H1 (cell line): ENCODE results near the gene NPC2. TPM values are rescaled to one million over a fixed set of nuclear protein-coding genes. Genes with fewer than 3 reads are reported as not detected.

Source experiments
- HDAC2 ChIP-seq, 2 experiments: fragments of 300-600 bp in 1 of 2; sonication (generic) in 1 of 2; IDR thresholded peaks; 2 replicates each; pipeline ENCODE4 v1.6.1; 2011 to 2012; ENCODE audit warnings: low read depth in 2 of 2, low read length in 2 of 2, mild to moderate bottlenecking in 2 of 2, moderate library complexity in 2 of 2, borderline replicate concordance in 1 of 2, inconsistent platforms in 1 of 2
- HDAC6 ChIP-seq: IDR thresholded peaks from one replicate; pipeline ENCODE4 v1.7.1; 2012; ENCODE audit warnings: low read depth, mild to moderate bottlenecking, inconsistent platforms, low read length, moderate library complexity
- KDM4A ChIP-seq: IDR thresholded peaks from one replicate; pipeline ENCODE4 v1.7.1; 2012; ENCODE audit warnings: low read depth, mild to moderate bottlenecking, moderate library complexity, low read length, inconsistent platforms; ENCODE audit not compliant: severe bottlenecking
- MAFK ChIP-seq: IDR thresholded peaks from 2 replicates; pipeline ENCODE4 v1.6.1; 2012; ENCODE audit warnings: low read depth, mild to moderate bottlenecking, improper control_type of control experiment, low read length
- NRF1 ChIP-seq: IDR thresholded peaks from 2 replicates; pipeline ENCODE4 v1.6.1; 2011; ENCODE audit warnings: mild to moderate bottlenecking, low read depth, low read length, improper control_type of control experiment
- PHF8 ChIP-seq: fragments of 200-600 bp; sonication (generic); conservative IDR thresholded peaks from 2 replicates; pipeline ENCODE4 v1.7.1; 2012; ENCODE audit warnings: low read depth, mild to moderate bottlenecking, inconsistent platforms, low read length, moderate library complexity
- POLR2AphosphoS5 ChIP-seq: IDR thresholded peaks from 2 replicates; pipeline ENCODE4 v1.6.1; 2011; ENCODE audit warnings: low read depth, low read length
- SAP30 ChIP-seq: fragments of 300-600 bp; sonication (generic); IDR thresholded peaks from 2 replicates; pipeline ENCODE4 v1.7.1; 2012; ENCODE audit warnings: low read length, moderate library complexity, mild to moderate bottlenecking, inconsistent platforms; ENCODE audit not compliant: insufficient read depth, insufficient replicate concordance
- SIN3A ChIP-seq, 2 experiments: IDR thresholded peaks in 1 of 2; conservative IDR thresholded peaks in 1 of 2; 2 replicates each; pipeline ENCODE4 v1.6.1; 2011 to 2012; ENCODE audit warnings: low read length in 2 of 2, improper control_type of control experiment in 1 of 2, low read depth in 1 of 2, mild to moderate bottlenecking in 1 of 2
- SRF ChIP-seq: IDR thresholded peaks from 2 replicates; pipeline ENCODE4 v1.6.1; 2011; ENCODE audit warnings: mild to moderate bottlenecking, low read depth, low read length, moderate library complexity
- TAF1 ChIP-seq: IDR thresholded peaks from 2 replicates; pipeline ENCODE4 v1.6.1; 2011; ENCODE audit warnings: mild to moderate bottlenecking, low read depth, low read length
- TAF7 ChIP-seq: optimal IDR thresholded peaks from 2 replicates; pipeline ENCODE3; 2011; ENCODE audit warnings: low read depth, mild to moderate bottlenecking, inconsistent platforms, low read length, moderate library complexity, borderline replicate concordance
- TCF12 ChIP-seq: IDR thresholded peaks from 2 replicates; pipeline ENCODE4 v1.6.1; 2011; ENCODE audit warnings: low read depth, mild to moderate bottlenecking, low read length
- polyA plus RNA-seq, 7 experiments: library from polyadenylated mRNA; depleted of rRNA in 3 of 7; stranded (reverse) in 5 of 7; unstranded in 2 of 7; fragments of >200 nt in 5 of 7; fragments of 200-250 nt in 2 of 7; gene quantifications; 1 replicate in 5 of 7; 2 replicates in 1 of 7; 4 replicates in 1 of 7; pipeline versions ENCODE4 v1.2.1 to v1.2.3, GENCODE V29; 2011 to 2013; ENCODE audit warnings: missing spikeins in 2 of 7, mixed read lengths in 2 of 7
- total RNA-seq: library from RNA; stranded (reverse); fragmentation: NEBNext Ultra II Directional; extraction: Animal tissue kit (Norgen Biotek cat#: 25700); gene quantifications from 2 replicates; pipeline ENCODE4 v1.2.1, GENCODE V29; 2021

NPC2 gene
- total and polyA plus RNA-seq, 2 of the 8 experiments (the other 6 are each of a cell fraction or from before 2014, with no cell fraction given), result 178 to 258 TPM

DNA sequence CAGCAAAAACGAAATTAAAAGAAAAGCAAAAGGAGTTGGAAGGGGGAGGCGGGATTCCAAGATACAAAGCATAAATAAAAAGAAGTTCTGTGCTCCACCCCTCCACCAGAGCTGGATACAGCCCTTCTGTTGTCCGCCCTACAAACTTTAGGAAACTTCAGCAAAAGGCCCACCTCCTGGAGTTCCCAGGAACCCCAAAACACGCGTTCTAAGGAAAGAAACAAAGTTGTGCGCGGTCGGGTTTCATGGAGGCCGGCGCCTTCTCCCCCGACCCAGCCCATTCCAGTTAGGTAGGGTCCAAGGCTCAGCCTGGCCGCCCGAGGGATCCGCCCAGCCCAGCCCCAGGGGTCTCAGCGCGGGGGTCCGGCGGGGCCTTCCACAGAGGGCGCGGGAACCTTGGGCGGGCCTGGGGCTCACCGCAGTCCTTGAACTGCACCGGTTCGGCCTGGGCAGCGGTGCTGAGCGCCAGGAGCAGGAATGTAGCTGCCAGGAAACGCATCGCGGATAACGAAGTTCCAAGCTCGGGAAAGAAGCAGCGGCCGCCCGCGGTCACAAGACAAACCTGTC is at the start of gene NPC2 (continued):
- TF ChIP-seq KDM4A, result peak; percentile 29
- TF ChIP-seq HDAC6, result no peak
- TF ChIP-seq TAF7, result peak; percentile 66
- no peak for TF ChIP-seq SRF
- peak; percentile 66 for TF ChIP-seq PHF8
- no peak for TF ChIP-seq NRF1
- peak; percentile 86 for TF ChIP-seq POLR2AphosphoS5
- 0 out of 4 replicates have a peak, but pooled peaks of 1 of the 2 experiments have one; percentile 46 for TF ChIP-seq HDAC2 (IDR thresholded peaks at IDR 0.05; ENCODE audit: borderline replicate concordance in 1 of 2, low read depth in 2 of 2, low read length in 2 of 2)
- TF ChIP-seq MAFK, result 0 out of 2 replicates have a peak, but pooled peaks have one; percentile 72
- TF ChIP-seq SIN3A (conservative IDR thresholded peaks at IDR 0.05 in 1 of 2, IDR thresholded peaks at IDR 0.05 in 1 of 2; ENCODE audit: low read depth in 1 of 2, low read length in 2 of 2), result peak in 1 of 2 experiments; percentile 91; a peak in 2 of 4 replicates
- TF ChIP-seq TCF12, result no peak
- TF ChIP-seq TAF1, result peak; percentile 79
- TF ChIP-seq SAP30, result peak; percentile 13
